NCI-H2081 treated with DMSO at 0.1 percent for 48 hours (cell line): ENCODE results near the gene ADGRF5.
A peak's percentile ranks its signal among the peaks of the same experiment; 100 is the strongest.
"Not testable (repeated sequence)": the region's sequence is repeated elsewhere in the genome, so short reads cannot be mapped to it uniquely, and the experiment has no call there.

Source experiments
- DNase-seq: peaks from one replicate; lab custom pipeline; 2025; lab: John Stamatoyannopoulos, UW

The ADGRF5 gene

DNA sequence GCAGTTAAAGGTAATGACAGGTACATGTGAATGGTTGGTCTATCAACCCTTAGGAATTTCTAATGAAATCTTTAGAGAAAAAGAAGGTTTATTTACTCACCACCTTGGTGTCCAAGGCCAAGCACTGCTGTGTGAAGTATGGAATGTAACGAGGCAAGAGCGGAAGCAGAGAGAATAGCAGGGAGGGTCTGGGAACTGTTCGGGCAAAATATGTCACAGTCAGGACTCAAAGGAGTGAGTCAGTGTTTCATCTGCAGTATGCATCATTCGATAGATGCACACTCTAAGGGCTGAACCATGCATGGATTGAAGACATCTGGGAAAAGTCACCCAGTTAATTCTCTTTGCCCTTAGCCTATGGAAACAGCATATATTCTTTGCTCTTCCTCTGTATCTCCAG is 33.2 kb downstream of the ADGRF5 start:
- DNase-seq: no peak

- DNase-seq: no peak
These were observed 33.7 kb downstream of the ADGRF5 start for GRCh38 chr6:46888031-46888430.

DNA sequence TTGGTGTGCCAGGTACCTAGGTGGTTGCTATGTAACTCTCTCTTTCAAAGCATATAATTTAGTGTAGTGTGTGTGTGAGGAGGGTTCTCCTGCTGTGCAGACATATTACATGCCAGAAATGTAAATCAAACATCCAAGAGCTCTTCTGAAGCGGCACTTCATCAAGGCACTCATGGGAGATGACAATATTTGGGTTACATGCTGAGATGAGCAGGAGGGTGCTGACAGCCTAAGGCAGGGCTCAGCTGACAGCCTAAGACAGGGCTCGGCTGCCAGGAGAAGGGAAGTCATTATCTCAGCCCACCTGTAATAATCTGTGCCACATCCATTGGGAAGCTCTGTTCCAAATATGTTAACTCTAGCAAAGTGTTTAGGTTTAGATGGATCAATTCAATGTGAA is 39.1 kb downstream of the ADGRF5 start:
- peak; percentile 96 for DNase-seq

GRCh38 chr6:46879003-46879402 is 42.7 kb downstream of the ADGRF5 start:
- DNase-seq: no peak

DNA sequence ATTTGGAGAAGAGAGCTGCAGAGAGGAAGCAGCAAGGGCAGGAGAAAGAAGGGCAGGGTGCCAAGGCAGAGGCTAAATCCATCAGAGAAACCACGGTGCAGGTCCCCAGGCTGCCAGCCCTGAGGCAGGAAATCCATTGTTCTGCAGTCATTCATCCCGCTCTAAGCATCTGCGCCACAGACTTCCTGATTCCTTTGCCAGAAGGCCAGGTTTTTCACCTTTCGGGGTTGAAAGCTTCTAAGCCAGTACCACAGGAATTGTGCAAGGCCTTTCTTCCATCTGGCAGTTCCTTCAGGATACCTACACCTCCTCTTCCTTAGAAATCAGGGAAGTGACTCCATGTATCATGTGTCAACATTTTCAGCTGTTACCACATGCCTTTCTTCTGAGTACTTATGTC is 45.6 kb downstream of the ADGRF5 start:
- peak; percentile 81 for DNase-seq

- no peak for DNase-seq
These were observed 54.3 kb downstream of the ADGRF5 start for GRCh38 chr6:46867411-46867810.

DNA sequence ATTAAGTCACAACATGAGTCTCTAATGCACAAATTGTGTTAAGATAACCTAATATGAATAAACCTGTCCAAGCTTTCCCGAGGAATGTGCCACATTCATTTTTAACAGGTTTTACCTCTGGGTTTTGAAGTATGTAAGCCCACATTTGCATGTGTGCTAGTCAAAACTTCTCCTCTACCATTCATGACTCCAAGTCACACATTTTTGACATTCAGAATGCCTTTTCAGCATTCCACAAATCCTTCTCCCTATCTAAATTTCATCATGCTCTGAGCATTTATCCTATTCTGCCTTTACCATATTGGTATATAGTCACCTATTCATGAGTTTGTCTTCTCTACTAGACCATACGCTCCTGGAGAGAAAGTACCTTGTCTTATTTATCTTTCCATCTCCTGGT is 56.5 kb downstream of the ADGRF5 start:
- no peak for DNase-seq

GRCh38 chr6:46863791-46864190 is 57.9 kb downstream of the ADGRF5 start:
- DNase-seq: no peak

- DNase-seq: no peak
These were observed 59.4 kb downstream of the ADGRF5 start for GRCh38 chr6:46862381-46862780.

DNA sequence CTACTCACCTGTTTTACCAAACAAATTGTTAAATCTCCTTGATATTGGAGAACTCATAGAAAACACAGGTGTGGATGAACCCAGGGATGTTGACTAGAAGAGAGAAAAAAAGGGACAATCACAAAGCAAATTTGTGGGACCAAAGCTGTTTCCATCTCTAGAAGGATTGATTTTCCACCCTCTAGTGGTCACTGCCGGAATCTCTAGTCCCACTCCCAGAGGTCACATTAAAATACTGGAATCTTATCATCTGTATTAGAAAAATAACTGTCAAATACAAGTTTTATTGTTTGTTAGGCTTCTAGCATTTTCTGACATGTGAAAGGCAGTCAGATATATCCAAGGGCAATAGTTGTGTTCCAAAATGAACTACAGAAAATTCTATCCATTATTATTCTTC is 65.8 kb downstream of the ADGRF5 start:
- not testable (repeated sequence) for DNase-seq

- not testable (repeated sequence) for DNase-seq
These were observed 70.2 kb downstream of the ADGRF5 start for GRCh38 chr6:46851576-46851975.

DNA sequence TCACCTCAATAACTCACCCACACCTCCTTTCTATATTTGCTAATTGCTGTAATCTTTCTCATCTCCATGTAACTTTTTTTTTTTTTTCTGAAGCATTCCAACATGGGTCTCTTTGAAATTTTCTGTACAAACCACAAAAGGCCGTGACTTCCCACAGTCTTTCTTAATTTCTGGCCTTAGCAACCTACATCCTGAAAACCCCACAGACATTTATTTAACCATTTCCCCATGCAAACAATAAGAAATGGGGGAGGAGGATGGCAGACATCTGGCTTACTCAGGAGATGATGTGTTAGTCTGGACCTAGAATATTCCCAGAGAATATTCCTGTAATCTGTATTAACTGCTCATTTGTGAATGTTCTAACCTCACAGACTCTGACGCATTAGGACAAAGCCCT is 70.9 kb downstream of the ADGRF5 start:
- DNase-seq: no peak

DNA sequence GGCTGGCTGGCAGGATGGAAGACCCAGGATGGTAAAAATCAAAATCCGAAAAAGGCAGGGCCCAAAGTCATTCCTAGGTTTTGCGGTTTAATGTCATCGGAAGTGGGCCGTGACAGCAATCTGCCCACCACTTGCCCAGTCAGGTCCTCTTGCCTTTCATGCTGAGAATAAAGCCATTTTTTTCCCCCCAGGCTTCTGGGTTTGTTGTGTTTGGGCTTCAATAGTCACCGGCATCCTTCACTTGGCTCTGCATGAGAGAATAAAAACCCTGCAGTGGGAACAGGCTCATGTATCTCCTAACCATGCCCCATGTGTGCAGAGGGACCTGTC is 72.4 kb downstream of the ADGRF5 start:
- no peak for DNase-seq

GRCh38 chr6:46848684-46849360 is 72.9 kb downstream of the ADGRF5 start:
- peak; percentile 36 for DNase-seq

DNA sequence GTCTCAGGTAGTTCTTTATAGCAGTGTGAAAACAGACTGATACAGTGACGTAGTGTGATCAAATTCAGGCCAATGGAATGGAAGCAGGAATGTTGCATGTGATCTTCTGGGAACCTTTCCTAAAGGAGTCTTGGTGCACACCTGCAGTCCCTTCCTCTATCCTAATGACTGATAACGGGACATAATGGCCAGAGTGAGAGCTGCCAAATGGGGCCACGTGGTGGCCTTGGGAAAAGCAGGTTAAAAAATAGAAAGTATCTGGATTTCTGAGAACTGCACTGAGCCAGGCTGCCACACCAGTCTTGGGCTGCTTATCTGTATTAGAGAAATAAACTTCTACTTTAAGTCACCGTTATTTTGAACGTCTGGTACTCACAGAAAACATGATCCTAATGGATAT is 76.6 kb downstream of the ADGRF5 start:
- no peak for DNase-seq

GRCh38 chr6:46842252-46842846 is 79.4 kb downstream of the ADGRF5 start:
- not testable (repeated sequence) for DNase-seq

DNA sequence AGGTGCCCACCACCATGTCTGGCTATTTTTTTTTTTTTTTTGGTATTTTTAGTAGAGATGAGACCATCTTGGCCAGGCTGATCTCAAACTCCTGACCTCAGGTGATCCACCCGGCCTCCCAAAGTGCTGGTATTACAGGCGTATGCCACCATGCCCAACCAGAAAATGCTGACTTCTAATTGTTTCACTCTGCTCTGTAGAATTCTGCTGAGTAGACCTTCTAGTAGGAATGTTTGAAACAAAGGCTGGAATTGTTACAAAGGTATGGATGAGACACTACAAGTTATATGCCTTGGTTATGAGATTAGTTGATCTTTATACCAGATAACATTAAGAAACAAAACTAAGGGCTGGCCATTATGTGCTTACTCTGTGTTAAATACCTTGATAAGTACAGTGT is 83.7 kb downstream of the ADGRF5 start:
- DNase-seq: no peak

GRCh38 chr6:46834991-46835390 is 86.7 kb downstream of the ADGRF5 start:
- DNase-seq: not testable (repeated sequence)

- DNase-seq: not testable (repeated sequence)
These were observed 87.4 kb downstream of the ADGRF5 start for GRCh38 chr6:46834257-46834916.

GRCh38 chr6:46832816-46833215 is 88.9 kb downstream of the ADGRF5 start:
- no peak for DNase-seq

DNA sequence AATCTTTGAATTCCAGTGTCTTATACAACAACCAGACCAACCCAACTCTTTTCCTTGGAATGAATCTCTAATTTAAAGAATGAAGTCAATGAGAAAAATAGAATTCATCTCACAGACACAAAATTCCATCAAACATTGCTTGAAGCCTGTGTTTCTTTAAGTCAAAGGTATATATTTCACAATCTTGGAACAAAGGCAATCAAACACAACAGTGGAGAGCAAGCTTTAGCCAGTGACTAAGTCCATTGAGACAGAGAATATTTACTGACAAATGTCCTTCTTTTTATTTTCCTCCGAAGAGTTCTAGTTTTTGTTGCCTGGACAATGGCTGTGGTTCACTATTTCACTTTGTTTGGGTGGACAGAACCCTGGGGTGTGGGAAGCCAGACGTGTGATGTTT is 92.8 kb downstream of the ADGRF5 start:
- no peak for DNase-seq

- no peak for DNase-seq
These were observed 100.3 kb downstream of the ADGRF5 start for GRCh38 chr6:46821458-46821881.

DNA sequence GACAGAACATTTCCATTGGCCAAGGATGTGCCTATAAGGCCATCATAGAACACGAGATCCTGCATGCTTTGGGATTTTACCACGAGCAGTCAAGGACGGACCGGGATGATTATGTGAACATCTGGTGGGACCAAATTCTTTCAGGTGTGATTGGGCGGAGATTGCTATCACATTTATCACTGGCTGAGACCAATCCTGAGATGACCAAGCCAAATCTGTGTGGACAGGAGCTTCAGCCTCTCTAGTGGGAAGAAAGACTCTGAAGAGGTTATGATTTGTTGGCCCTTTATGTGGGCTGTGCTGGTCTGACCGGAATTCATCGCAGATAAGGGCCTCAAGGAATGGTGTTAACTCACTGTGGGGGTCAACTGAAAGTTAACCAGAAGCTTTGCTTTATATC is 102.2 kb downstream of the ADGRF5 start:
- DNase-seq: no peak

DNA sequence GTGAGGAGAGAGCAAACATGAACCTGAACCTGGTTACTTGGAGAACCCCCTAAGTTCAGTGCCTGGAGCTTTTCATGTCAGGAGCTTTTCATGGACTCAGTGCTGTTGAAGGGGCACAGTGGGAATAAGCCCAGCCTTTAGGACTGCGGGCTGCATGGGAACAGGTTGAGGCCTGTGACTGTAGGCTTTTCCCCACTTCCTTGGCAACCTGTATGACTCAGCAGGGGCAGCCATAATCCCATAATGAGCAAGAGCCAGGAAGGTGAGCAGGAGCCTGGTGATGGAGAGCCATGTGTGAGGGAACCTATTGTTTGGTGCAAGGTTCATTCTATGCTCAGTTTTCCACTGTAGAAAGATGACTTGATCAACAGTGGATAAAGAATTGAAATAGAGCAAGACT is 105.1 kb downstream of the ADGRF5 start:
- DNase-seq: no peak
